Activated CD4-positive, CD25-positive, alpha-beta regulatory T cell treated with anti-CD3 and anti-CD28 coated beads, Interleukin-2, amount 50 U/mL, for 24 hours (primary cell): ENCODE results near the gene SNTG2.
"Not testable (repeated sequence)": the region's sequence is repeated elsewhere in the genome, so short reads cannot be mapped to it uniquely, and the experiment has no call there.

Experiments used
- ATAC-seq, 2 donors: fragments of 150-1000 bp; cut with Tn5 transposase; one replicate each; pipeline ENCODE4 v1.10.0; 2021; ENCODE audit warnings: mild to moderate bottlenecking in 1 of 2, moderate library complexity in 1 of 2

SNTG2 gene

GRCh38 chr2:1394709-1395408 lies 444.2 kb downstream of the SNTG2 start:
- ATAC-seq: no peak

GRCh38 chr2:1397350-1397749 lies 446.7 kb downstream of the SNTG2 start:
- ATAC-seq: no peak

- ATAC-seq: no peak
These were observed 447.5 kb downstream of the SNTG2 start for GRCh38 chr2:1398191-1398590.

GRCh38 chr2:1400943-1401735 lies 450.5 kb downstream of the SNTG2 start:
- ATAC-seq: no peak

- no peak for ATAC-seq
These were observed 451.4 kb downstream of the SNTG2 start for GRCh38 chr2:1402064-1402463.

GRCh38 chr2:1403565-1403964 lies 452.9 kb downstream of the SNTG2 start:
- ATAC-seq: no peak

GRCh38 chr2:1405124-1405523 lies 454.5 kb downstream of the SNTG2 start:
- no peak for ATAC-seq

GRCh38 chr2:1405967-1406366 lies 455.3 kb downstream of the SNTG2 start:
- no peak for ATAC-seq

- ATAC-seq: no peak
These were observed 455.8 kb downstream of the SNTG2 start for GRCh38 chr2:1406434-1406833.

- ATAC-seq: no peak
These were observed 457.5 kb downstream of the SNTG2 start for GRCh38 chr2:1407950-1408675.

- no peak for ATAC-seq
These were observed 462.6 kb downstream of the SNTG2 start, which contains the start of gene TPO for GRCh38 chr2:1413156-1413710. TPO (plus strand) TSS chr2:1413463; CDS start chr2:1414409, 946 bp downstream.

- no peak for ATAC-seq
These were observed 463.5 kb downstream of the SNTG2 start for GRCh38 chr2:1414121-1414520.

GRCh38 chr2:1414901-1415300 lies 464.3 kb downstream of the SNTG2 start:
- ATAC-seq: not testable (repeated sequence)

GRCh38 chr2:1415501-1415900 lies 464.9 kb downstream of the SNTG2 start:
- no peak for ATAC-seq
